GM23248 (cell line): ENCODE results near the gene HTATIP2.

Experiments
- EZH2 ChIP-seq: fragments of 200-600 bp; sonication (generic); IDR thresholded peaks from 2 replicates; pipeline ENCODE4 v1.6.1; 2018; ENCODE audit warnings: antibody characterized with exemption, mild to moderate bottlenecking; ENCODE audit not compliant: insufficient read depth, poor library complexity, severe bottlenecking
- EZH2phosphoT487 ChIP-seq: fragments of 200-600 bp; sonication (generic); IDR thresholded peaks from 2 replicates; pipeline ENCODE4 v1.6.1; 2018; ENCODE audit warnings: antibody characterized with exemption, moderate library complexity, mild to moderate bottlenecking, low read depth; ENCODE audit not compliant: insufficient read depth

DNA sequence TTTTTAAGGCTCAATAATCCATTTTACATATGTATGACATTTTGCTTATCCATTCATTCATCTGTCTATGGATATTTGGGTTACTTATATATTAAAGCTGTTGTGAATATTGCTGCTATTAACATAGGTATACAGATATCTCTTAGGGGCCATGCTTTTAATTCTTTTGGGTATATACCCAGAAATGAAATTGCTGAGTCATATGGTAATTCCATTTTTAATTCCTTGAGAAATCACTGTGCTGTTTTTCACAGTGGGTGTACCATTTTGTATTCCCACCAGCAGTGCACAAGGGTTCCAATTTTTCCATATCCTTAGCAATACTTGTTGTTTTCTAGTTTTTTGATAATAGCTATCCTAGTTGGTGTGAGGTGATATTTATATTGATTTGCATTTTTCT lies 43.0 kb downstream of the HTATIP2 start:
- TF ChIP-seq EZH2phosphoT487 (no peak), EZH2 (no peak)
